K562 (cell line): ENCODE data around the gene MAPKAPK3. TPM values are rescaled to one million over a fixed set of nuclear protein-coding genes. Genes with fewer than 3 reads are reported as not detected.
A peak's percentile ranks its signal among the peaks of the same experiment; 100 is the strongest.

ENCODE experiments used
- CTCFL ChIP-seq: IDR thresholded peaks from 2 replicates; pipeline ENCODE4 v1.6.1; 2011; ENCODE audit warnings: borderline replicate concordance, low read depth, mild to moderate bottlenecking, moderate library complexity, low read length; ENCODE audit not compliant: insufficient read depth, poor library complexity, severe bottlenecking
- E2F4 ChIP-seq: sonication (generic); formaldehyde crosslinking; IDR thresholded peaks from 2 replicates; pipeline ENCODE4 v1.8.0; 2022; ENCODE audit warnings: mild to moderate bottlenecking, low read depth, missing genetic modification reagents
- HLTF ChIP-seq: fragments of 450-650 bp; IDR thresholded peaks from 2 replicates; pipeline ENCODE4 v1.6.1; 2016
- HNRNPLL ChIP-seq: fragments of 200-400 bp; formaldehyde crosslinking; IDR thresholded peaks from 2 replicates; pipeline ENCODE4 v1.6.1; 2017; ENCODE audit warnings: low read length, low read depth, mild to moderate bottlenecking; ENCODE audit not compliant: poor library complexity, severe bottlenecking
- MTA1 ChIP-seq: fragments of 450-650 bp; IDR thresholded peaks from 2 replicates; pipeline ENCODE4 v1.6.1; 2017; ENCODE audit warnings: borderline replicate concordance
- SIX5 ChIP-seq, 2 experiments: IDR thresholded peaks; 2 replicates each; pipeline ENCODE4 v1.6.1; 2011; ENCODE audit warnings: low read length in 2 of 2, borderline replicate concordance in 1 of 2, low read depth in 1 of 2, mild to moderate bottlenecking in 1 of 2, moderate library complexity in 1 of 2; ENCODE audit not compliant: insufficient read depth in 1 of 2
- polyA plus RNA-seq, 8 experiments: library from polyadenylated mRNA; depleted of rRNA in 4 of 8; stranded (reverse) in 5 of 8; unstranded in 3 of 8; fragments of >200 nt; fragmentation: Nextera tagmentation in 2 of 8; fragmentation: Illumina TruSeq in 1 of 8; extraction: Ambion mirVana in 2 of 8; extraction: Trizol in 1 of 8; gene quantifications; 2 replicates each; pipeline versions ENCODE4 v1.2.1 to v1.2.3, GENCODE V29; 2011 to 2014; ENCODE audit warnings: inconsistent platforms in 1 of 8, missing spikeins in 1 of 8
- total RNA-seq, 7 experiments: library from RNA; depleted of rRNA in 6 of 7; stranded (reverse); fragments of >200 nt in 6 of 7; fragmentation: Illumina TruSeq in 2 of 7; extraction: Trizol in 2 of 7; gene quantifications; 2 replicates each; pipeline versions ENCODE4 v1.2.1 to v1.2.3, GENCODE V29; 2011 to 2021; ENCODE audit warnings: low replicate concordance in 1 of 7
- TF ChIP-seq, protein P1 (sequence below), 2 experiments: fragments of 450-650 bp in 1 of 2; sonication (generic) in 1 of 2; formaldehyde crosslinking in 1 of 2; IDR thresholded peaks; 2 replicates each; pipeline versions ENCODE4 v1.7.1 to v1.9.0; 2016 to 2022; ENCODE audit warnings: inconsistent platforms in 1 of 2, mild to moderate bottlenecking in 1 of 2, missing genetic modification reagents in 1 of 2
- TF ChIP-seq, protein P2 (sequence below): conservative IDR thresholded peaks from 2 replicates; pipeline ENCODE4 v1.6.1; 2011; ENCODE audit warnings: low read depth, mild to moderate bottlenecking, low read length; ENCODE audit not compliant: control insufficient read depth
- TF ChIP-seq, protein P3 (sequence below): fragments of 250-450 bp; sonication (Bioruptor Pico); IDR thresholded peaks from 2 replicates; pipeline ENCODE4 v1.4.0; 2020; ENCODE audit warnings: mild to moderate bottlenecking, moderate library complexity

Gene MAPKAPK3
- total and polyA plus RNA-seq, 9 of the 15 experiments (the other 6 are each of a cell fraction or from before 2014, with no cell fraction given): 8.0 to 56.4 (median 41.2) TPM

GRCh38 chr3:50568947-50569749, 47.8 kb upstream of the MAPKAPK3 start, which contains the start of gene HEMK1 (continued):
- TF ChIP-seq E2F4 (CRISPR knock-in tag) (no peak), MTA1 (peak; percentile 92), SIX5 (IDR thresholded peaks at IDR 0.05; ENCODE audit: borderline replicate concordance in 1 of 2, insufficient read depth in 1 of 2, low read depth in 1 of 2, low read length in 2 of 2) (peak in 1 of 2 experiments; percentile 54; a peak in 2 of 4 replicates), CTCFL (no peak), HLTF (0 out of 2 replicates have a peak, but pooled peaks have one; percentile 55), HNRNPLL (peak; percentile 18)
- TF ChIP-seq, protein P1, sequence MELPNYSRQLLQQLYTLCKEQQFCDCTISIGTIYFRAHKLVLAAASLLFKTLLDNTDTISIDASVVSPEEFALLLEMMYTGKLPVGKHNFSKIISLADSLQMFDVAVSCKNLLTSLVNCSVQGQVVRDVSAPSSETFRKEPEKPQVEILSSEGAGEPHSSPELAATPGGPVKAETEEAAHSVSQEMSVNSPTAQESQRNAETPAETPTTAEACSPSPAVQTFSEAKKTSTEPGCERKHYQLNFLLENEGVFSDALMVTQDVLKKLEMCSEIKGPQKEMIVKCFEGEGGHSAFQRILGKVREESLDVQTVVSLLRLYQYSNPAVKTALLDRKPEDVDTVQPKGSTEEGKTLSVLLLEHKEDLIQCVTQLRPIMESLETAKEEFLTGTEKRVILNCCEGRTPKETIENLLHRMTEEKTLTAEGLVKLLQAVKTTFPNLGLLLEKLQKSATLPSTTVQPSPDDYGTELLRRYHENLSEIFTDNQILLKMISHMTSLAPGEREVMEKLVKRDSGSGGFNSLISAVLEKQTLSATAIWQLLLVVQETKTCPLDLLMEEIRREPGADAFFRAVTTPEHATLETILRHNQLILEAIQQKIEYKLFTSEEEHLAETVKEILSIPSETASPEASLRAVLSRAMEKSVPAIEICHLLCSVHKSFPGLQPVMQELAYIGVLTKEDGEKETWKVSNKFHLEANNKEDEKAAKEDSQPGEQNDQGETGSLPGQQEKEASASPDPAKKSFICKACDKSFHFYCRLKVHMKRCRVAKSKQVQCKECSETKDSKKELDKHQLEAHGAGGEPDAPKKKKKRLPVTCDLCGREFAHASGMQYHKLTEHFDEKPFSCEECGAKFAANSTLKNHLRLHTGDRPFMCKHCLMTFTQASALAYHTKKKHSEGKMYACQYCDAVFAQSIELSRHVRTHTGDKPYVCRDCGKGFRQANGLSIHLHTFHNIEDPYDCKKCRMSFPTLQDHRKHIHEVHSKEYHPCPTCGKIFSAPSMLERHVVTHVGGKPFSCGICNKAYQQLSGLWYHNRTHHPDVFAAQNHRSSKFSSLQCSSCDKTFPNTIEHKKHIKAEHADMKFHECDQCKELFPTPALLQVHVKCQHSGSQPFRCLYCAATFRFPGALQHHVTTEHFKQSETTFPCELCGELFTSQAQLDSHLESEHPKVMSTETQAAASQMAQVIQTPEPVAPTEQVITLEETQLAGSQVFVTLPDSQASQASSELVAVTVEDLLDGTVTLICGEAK (IDR thresholded peaks at IDR 0.05): peak; percentile 99
- TF ChIP-seq, protein P1 (CRISPR knock-in tag; IDR thresholded peaks at IDR 0.05): no peak
- TF ChIP-seq, protein P2, sequence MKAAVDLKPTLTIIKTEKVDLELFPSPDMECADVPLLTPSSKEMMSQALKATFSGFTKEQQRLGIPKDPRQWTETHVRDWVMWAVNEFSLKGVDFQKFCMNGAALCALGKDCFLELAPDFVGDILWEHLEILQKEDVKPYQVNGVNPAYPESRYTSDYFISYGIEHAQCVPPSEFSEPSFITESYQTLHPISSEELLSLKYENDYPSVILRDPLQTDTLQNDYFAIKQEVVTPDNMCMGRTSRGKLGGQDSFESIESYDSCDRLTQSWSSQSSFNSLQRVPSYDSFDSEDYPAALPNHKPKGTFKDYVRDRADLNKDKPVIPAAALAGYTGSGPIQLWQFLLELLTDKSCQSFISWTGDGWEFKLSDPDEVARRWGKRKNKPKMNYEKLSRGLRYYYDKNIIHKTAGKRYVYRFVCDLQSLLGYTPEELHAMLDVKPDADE: 0 out of 2 replicates have a peak, but pooled peaks have one; percentile 37
- TF ChIP-seq, protein P3, sequence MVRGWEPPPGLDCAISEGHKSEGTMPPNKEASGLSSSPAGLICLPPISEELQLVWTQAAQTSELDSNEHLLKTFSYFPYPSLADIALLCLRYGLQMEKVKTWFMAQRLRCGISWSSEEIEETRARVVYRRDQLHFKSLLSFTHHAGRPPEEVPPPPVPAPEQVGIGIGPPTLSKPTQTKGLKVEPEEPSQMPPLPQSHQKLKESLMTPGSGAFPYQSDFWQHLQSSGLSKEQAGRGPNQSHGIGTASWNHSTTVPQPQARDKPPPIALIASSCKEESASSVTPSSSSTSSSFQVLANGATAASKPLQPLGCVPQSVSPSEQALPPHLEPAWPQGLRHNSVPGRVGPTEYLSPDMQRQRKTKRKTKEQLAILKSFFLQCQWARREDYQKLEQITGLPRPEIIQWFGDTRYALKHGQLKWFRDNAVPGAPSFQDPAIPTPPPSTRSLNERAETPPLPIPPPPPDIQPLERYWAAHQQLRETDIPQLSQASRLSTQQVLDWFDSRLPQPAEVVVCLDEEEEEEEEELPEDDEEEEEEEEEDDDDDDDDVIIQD (CRISPR knock-in tag): no peak
